ENCODE data around the gene UBE3C.

DNA sequence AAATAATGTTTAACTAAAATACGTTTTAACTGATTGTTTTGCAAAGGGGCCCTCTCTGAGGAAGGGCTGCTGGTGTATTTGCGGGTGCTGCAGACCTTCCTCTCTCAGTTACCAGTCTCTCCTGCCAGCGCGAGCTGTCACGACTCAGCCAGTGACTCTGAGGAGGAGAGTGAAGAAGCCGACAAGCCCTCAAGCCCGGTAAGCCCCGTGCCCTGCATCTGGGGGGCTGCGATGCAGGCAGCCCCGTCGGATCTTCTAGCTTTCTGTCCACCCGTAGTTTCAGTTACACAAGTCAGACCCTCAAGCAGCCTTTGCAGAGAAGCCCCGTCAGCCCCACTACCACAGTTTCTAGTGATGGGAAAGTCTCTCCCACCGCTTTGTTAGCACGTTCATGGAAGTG, 45.1 kb downstream of the UBE3C start:
- TF ChIP-seq ZNF350 (CRISPR knock-in tag; IDR thresholded peaks at IDR 0.05; ENCODE audit: borderline replicate concordance, low read depth), result no peak
- no peak for TF ChIP-seq ZMYM4 (CRISPR knock-in tag; IDR thresholded peaks at IDR 0.05)
- TF ChIP-seq, protein P1, sequence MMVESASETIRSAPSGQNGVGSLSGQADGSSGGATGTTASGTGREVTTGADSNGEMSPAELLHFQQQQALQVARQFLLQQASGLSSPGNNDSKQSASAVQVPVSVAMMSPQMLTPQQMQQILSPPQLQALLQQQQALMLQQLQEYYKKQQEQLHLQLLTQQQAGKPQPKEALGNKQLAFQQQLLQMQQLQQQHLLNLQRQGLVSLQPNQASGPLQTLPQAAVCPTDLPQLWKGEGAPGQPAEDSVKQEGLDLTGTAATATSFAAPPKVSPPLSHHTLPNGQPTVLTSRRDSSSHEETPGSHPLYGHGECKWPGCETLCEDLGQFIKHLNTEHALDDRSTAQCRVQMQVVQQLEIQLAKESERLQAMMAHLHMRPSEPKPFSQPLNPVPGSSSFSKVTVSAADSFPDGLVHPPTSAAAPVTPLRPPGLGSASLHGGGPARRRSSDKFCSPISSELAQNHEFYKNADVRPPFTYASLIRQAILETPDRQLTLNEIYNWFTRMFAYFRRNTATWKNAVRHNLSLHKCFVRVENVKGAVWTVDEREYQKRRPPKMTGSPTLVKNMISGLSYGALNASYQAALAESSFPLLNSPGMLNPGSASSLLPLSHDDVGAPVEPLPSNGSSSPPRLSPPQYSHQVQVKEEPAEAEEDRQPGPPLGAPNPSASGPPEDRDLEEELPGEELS (CRISPR knock-in tag; IDR thresholded peaks at IDR 0.05), result no peak
- no peak for TF ChIP-seq ZNF670 (CRISPR knock-in tag; IDR thresholded peaks at IDR 0.05; ENCODE audit: borderline replicate concordance)
- TF ChIP-seq, protein P2, sequence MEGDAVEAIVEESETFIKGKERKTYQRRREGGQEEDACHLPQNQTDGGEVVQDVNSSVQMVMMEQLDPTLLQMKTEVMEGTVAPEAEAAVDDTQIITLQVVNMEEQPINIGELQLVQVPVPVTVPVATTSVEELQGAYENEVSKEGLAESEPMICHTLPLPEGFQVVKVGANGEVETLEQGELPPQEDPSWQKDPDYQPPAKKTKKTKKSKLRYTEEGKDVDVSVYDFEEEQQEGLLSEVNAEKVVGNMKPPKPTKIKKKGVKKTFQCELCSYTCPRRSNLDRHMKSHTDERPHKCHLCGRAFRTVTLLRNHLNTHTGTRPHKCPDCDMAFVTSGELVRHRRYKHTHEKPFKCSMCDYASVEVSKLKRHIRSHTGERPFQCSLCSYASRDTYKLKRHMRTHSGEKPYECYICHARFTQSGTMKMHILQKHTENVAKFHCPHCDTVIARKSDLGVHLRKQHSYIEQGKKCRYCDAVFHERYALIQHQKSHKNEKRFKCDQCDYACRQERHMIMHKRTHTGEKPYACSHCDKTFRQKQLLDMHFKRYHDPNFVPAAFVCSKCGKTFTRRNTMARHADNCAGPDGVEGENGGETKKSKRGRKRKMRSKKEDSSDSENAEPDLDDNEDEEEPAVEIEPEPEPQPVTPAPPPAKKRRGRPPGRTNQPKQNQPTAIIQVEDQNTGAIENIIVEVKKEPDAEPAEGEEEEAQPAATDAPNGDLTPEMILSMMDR (CRISPR knock-in tag; IDR thresholded peaks at IDR 0.05), result no peak

Measured in HepG2 (cell line).